ENCODE data around the gene CPLX4.

- TF ChIP-seq, protein P1, sequence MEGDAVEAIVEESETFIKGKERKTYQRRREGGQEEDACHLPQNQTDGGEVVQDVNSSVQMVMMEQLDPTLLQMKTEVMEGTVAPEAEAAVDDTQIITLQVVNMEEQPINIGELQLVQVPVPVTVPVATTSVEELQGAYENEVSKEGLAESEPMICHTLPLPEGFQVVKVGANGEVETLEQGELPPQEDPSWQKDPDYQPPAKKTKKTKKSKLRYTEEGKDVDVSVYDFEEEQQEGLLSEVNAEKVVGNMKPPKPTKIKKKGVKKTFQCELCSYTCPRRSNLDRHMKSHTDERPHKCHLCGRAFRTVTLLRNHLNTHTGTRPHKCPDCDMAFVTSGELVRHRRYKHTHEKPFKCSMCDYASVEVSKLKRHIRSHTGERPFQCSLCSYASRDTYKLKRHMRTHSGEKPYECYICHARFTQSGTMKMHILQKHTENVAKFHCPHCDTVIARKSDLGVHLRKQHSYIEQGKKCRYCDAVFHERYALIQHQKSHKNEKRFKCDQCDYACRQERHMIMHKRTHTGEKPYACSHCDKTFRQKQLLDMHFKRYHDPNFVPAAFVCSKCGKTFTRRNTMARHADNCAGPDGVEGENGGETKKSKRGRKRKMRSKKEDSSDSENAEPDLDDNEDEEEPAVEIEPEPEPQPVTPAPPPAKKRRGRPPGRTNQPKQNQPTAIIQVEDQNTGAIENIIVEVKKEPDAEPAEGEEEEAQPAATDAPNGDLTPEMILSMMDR (IDR thresholded peaks at IDR 0.05): no peak
- TF ChIP-seq ZFX (IDR thresholded peaks at IDR 0.05; ENCODE audit: borderline replicate concordance): no peak
These were observed 11.8 kb downstream of the CPLX4 start for GRCh38 chr18:59306640-59307039.
